NB4 (cell line): ENCODE results near the gene VPS33A.

Source experiments
- POLR2A ChIP-seq: IDR thresholded peaks from 2 replicates; pipeline ENCODE4 v1.6.1; 2011; ENCODE audit warnings: mild to moderate bottlenecking; ENCODE audit not compliant: insufficient read length; ENCODE audit errors: extremely low read depth
- TF ChIP-seq, protein P1 (sequence below): IDR thresholded peaks from one replicate; pipeline ENCODE4 v1.5.1; 2012; ENCODE audit warnings: low read depth, low read length
- TF ChIP-seq, protein P2 (sequence below): IDR thresholded peaks from 2 replicates; pipeline ENCODE4 v1.6.1; 2011; ENCODE audit warnings: low read depth, low read length

DNA sequence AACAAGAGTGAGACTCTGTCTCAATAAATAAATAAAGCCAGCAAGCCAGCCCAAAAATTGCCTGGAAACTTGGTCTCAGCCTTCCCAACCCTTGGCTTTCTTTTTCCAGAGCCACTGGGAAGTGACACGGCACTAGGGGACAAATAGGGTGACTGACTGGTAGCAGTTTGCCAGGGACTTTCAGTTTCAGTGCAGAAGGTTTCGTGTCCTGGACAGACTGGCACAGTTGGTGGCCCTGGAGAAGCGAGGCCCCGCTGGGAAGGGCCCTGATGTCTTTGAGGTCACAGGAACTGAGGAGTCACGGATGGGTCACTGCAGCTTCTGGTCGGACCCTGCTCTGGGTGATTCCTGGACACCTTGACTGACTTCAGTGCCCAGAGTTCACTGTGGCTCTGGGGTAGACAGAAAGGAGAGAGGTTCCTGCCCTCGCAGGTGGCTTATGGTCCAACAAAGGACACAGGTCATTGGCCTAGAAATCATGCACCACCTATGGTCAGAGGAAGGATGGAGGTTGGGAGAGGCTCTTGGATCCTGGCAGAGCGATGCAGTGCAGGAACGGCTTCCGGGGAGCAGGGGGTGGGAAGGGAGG lies 80.7 kb downstream of the VPS33A start:
- TF ChIP-seq, protein P1, sequence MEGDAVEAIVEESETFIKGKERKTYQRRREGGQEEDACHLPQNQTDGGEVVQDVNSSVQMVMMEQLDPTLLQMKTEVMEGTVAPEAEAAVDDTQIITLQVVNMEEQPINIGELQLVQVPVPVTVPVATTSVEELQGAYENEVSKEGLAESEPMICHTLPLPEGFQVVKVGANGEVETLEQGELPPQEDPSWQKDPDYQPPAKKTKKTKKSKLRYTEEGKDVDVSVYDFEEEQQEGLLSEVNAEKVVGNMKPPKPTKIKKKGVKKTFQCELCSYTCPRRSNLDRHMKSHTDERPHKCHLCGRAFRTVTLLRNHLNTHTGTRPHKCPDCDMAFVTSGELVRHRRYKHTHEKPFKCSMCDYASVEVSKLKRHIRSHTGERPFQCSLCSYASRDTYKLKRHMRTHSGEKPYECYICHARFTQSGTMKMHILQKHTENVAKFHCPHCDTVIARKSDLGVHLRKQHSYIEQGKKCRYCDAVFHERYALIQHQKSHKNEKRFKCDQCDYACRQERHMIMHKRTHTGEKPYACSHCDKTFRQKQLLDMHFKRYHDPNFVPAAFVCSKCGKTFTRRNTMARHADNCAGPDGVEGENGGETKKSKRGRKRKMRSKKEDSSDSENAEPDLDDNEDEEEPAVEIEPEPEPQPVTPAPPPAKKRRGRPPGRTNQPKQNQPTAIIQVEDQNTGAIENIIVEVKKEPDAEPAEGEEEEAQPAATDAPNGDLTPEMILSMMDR = no peak
- no peak for TF ChIP-seq POLR2A
- TF ChIP-seq, protein P2, sequence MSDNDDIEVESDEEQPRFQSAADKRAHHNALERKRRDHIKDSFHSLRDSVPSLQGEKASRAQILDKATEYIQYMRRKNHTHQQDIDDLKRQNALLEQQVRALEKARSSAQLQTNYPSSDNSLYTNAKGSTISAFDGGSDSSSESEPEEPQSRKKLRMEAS = no peak
